B cell (primary cell): Measurements from ENCODE around the gene LMTK3. TPM values are rescaled to one million over a fixed set of nuclear protein-coding genes. Genes with fewer than 3 reads are reported as not detected.

Experiments
- ATAC-seq: fragments of 200-7000 bp; cut with Tn5 transposase; one replicate; pipeline ENCODE4 v1.10.0; 2021; ENCODE audit warnings: low read depth, mild to moderate bottlenecking, moderate number of reproducible peaks, moderate library complexity
- CTCF ChIA-PET: fragments of 350-600 bp; sonication (Branson Sonifier 250); formaldehyde crosslinking; loops from one replicate; lab custom pipeline; 2021; ENCODE audit warnings: antibody characterized with exemption, inconsistent platforms; lab: Charles Lee
- POLR2A ChIA-PET: fragments of 350-600 bp; sonication (Branson Sonifier 250); formaldehyde crosslinking; loops from one replicate; lab custom pipeline; 2021; ENCODE audit warnings: antibody characterized with exemption; lab: Charles Lee
- DNase-seq: peaks from one replicate; pipeline ENCODE4 v3.0.0; 2013
- H2AFZ ChIP-seq: 2 replicates; pipeline ENCODE4 v1.6.1; 2012; ENCODE audit warnings: mild to moderate bottlenecking, low read depth, low read length; ENCODE audit not compliant: insufficient read depth, poor library complexity, severe bottlenecking
- H3K27ac ChIP-seq, 2 donors: 1 replicate in 1 of 2; 2 replicates in 1 of 2; pipeline ENCODE4 v1.5.1; 2012 to 2013; ENCODE audit warnings: low read length in 2 of 2, mild to moderate bottlenecking in 2 of 2, moderate library complexity in 1 of 2
- H3K27me3 ChIP-seq, 4 experiments: fragments of 200-600 bp in 1 of 4; sonication (generic) in 1 of 4; replicated peaks in 1 of 4; 1 replicate in 2 of 4; 2 replicates in 2 of 4; pipeline versions ENCODE4 v1.6.1 to v1.7.0; 2013 to 2016; ENCODE audit warnings: low read length in 3 of 4, mild to moderate bottlenecking in 2 of 4, mixed read lengths in 1 of 4, moderate library complexity in 1 of 4; ENCODE audit not compliant: insufficient read depth in 4 of 4, control insufficient read depth in 3 of 4; ENCODE audit errors: control extremely low read depth in 1 of 4
- H3K36me3 ChIP-seq, 2 experiments: replicated peaks in 1 of 2; 1 replicate in 1 of 2; 2 replicates in 1 of 2; pipeline versions ENCODE4 v1.6.1 to v1.7.1; 2013; ENCODE audit warnings: low read length in 1 of 2; ENCODE audit not compliant: insufficient read depth in 2 of 2, control insufficient read depth in 1 of 2; ENCODE audit errors: control extremely low read depth in 1 of 2, extremely low read depth in 1 of 2
- H3K4me1 ChIP-seq, 2 donors: fragments of 200-600 bp in 1 of 2; sonication (generic) in 1 of 2; 1 replicate in 1 of 2; 2 replicates in 1 of 2; pipeline versions ENCODE4 v1.5.1 to v1.6.1; 2013 to 2017; ENCODE audit warnings: low read length in 2 of 2; ENCODE audit not compliant: control insufficient read depth in 2 of 2, insufficient read depth in 2 of 2
- H3K4me2 ChIP-seq: replicated peaks from 2 replicates; pipeline ENCODE3; 2012; ENCODE audit warnings: mild to moderate bottlenecking, low read depth, low read length; ENCODE audit not compliant: poor library complexity, severe bottlenecking
- H3K4me3 ChIP-seq, 5 experiments: fragments of 200-600 bp in 1 of 5; sonication (generic) in 1 of 5; 1 replicate in 3 of 5; 2 replicates in 2 of 5; pipeline versions ENCODE4 v1.5.1 to v1.7.0; 2011 to 2016; ENCODE audit warnings: low read length in 4 of 5, mild to moderate bottlenecking in 4 of 5, low read depth in 2 of 5, control low read depth in 1 of 5, moderate library complexity in 1 of 5; ENCODE audit not compliant: insufficient read depth in 1 of 5; ENCODE audit errors: control extremely low read depth in 1 of 5, extremely low read depth in 1 of 5
- H3K79me2 ChIP-seq: fragments of 200-600 bp; sonication (generic); one replicate; pipeline ENCODE4 v1.6.0; 2016; ENCODE audit warnings: low read length; ENCODE audit not compliant: control insufficient read depth, insufficient read depth
- H3K9ac ChIP-seq: fragments of 200-600 bp; sonication (generic); 2 replicates; pipeline ENCODE4 v1.6.1; 2017; ENCODE audit warnings: mild to moderate bottlenecking, low read length, moderate library complexity
- H3K9me3 ChIP-seq, 3 donors: one replicate each; pipeline versions ENCODE4 v1.6.1 to v1.7.1; 2013; ENCODE audit warnings: low read length in 2 of 3; ENCODE audit not compliant: control insufficient read depth in 2 of 3, insufficient read depth in 1 of 3; ENCODE audit errors: control extremely low read depth in 1 of 3
- H4K20me1 ChIP-seq: 2 replicates; pipeline ENCODE4 v1.6.0; 2012; ENCODE audit warnings: mild to moderate bottlenecking, low read length; ENCODE audit not compliant: insufficient read depth, control insufficient read depth, poor library complexity, severe bottlenecking
- H3K27ac Mint-ChIP-seq: one replicate; pipeline ENCODE4 v1.8.0; 2021; ENCODE audit warnings: mixed read lengths
- H3K27me3 Mint-ChIP-seq: one replicate; pipeline ENCODE4 v1.8.0; 2021; ENCODE audit warnings: mixed read lengths
- H3K4me1 Mint-ChIP-seq: one replicate; pipeline ENCODE4 v1.8.0; 2021; ENCODE audit warnings: mixed read lengths
- H3K4me3 Mint-ChIP-seq: one replicate; pipeline ENCODE4 v1.8.0; 2021; ENCODE audit warnings: mixed read lengths
- H3K9me3 Mint-ChIP-seq: one replicate; pipeline ENCODE4 v1.8.0; 2022; ENCODE audit warnings: mixed read lengths; ENCODE audit not compliant: insufficient read depth
- EZH2 ChIP-seq: IDR thresholded peaks from 2 replicates; pipeline ENCODE4 v1.6.1; 2012; ENCODE audit warnings: borderline replicate concordance, low read depth, mild to moderate bottlenecking, moderate library complexity, low read length; ENCODE audit not compliant: insufficient read depth, poor library complexity, severe bottlenecking
- WGBS: methylation state at CpG from one replicate; pipeline ENCODE4 v1.1.5; 2013; ENCODE audit warnings: missing lambda C conversion rate; ENCODE audit not compliant: insufficient coverage; 5-methylcytosine and 5-hydroxymethylcytosine counted together
- intact Hi-C: fragments of 100-400 bp; cut with micrococcal nuclease; formaldehyde crosslinking; loops from one replicate; pipeline ENCODE4 v1.10.0; 2022
- polyA plus RNA-seq: library from polyadenylated mRNA; depleted of rRNA; stranded (reverse); fragments of >200 nt; gene quantifications from 2 replicates; pipeline ENCODE4 v1.2.3, GENCODE V29; 2012
- total RNA-seq, 2 donors: library from RNA; stranded (reverse); fragments of 120-200 nt in 1 of 2; gene quantifications; 1 replicate in 1 of 2; 2 replicates in 1 of 2; pipeline versions ENCODE4 v1.2.3 to v1.2.4, GENCODE V29; 2013 to 2022
- TF ChIP-seq, protein P1 (sequence below): fragments of 200-600 bp; IDR thresholded peaks from one replicate; pipeline ENCODE4 v1.8.0; 2022; ENCODE audit warnings: antibody characterized with exemption, mild to moderate bottlenecking

LMTK3 gene
- total and polyA plus RNA-seq, 2 donors (not counting 1 experiment from before 2014, with no cell fraction given): 0.19 to 1.6 TPM

DNA sequence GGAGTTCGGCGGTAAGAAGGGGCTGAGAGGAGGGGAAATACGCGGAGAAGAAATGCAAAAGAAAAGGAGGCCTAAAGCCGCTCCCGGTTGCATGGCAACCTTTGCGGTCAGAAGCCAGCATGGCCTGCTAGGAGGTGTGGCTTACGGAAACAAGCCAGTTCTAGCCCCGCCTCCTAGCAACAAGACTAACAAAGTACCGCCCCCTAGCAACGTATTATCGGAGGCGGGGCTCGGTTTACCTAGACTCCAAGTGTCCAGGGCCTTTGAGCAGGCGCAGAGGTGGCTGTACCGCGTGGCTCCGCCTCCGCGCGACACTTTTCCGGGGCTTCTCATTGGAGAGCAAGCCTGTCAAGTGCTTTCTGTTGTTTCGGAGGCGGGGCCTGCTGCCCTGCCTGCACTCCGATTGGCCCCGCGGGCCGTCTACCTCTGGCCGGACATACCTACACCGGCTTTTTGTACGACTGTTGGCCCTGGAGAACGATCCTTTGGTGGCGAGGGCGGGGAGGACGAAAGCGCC, 42.8 kb downstream of the LMTK3 start:
- no peaks in the 10 kb centered on the region for H3K9me3 ChIP-seq
- peaks cover 11% of the 10 kb centered on the region for H3K79me2 ChIP-seq
- Mint-ChIP-seq H3K9me3 (no peaks in the 10 kb centered on the region), H3K4me1 (peaks cover 17% of the 10 kb centered on the region), H3K4me3 (peak overlapping the region; percentile 92), H3K27me3 (no peaks in the 10 kb centered on the region), H3K27ac (peak overlapping the region; percentile 89)
- intact Hi-C loops: loop anchor here (1.0 to 2.0 kb wide), 11 partner anchors 22 to 1556 kb away; partner anchors contain the start of genes AP2A1, GRWD1, KDELR1 and RPL18
- POLR2A ChIA-PET: no interaction called here
- WGBS: under 1% methylated on average over 33 of the region's 36 CpGs
- H3K9ac ChIP-seq: peak overlapping the region; percentile 74
- peaks cover 2 to 31% of the 10 kb centered on the region in 2 experiments for H3K36me3 ChIP-seq
- ATAC-seq (peak; percentile 87), DNase-seq (peak; percentile 100)
- peak overlapping the region; percentile 81 for H3K4me2 ChIP-seq
- peaks cover 11 to 15% of the 10 kb centered on the region in 2 donors for H3K4me1 ChIP-seq
- CTCF ChIA-PET: interaction anchor here (1.0 to 1.9 kb wide), 2 partner anchors 21 to 39 kb away, joined by 3 to 5 read pairs; no protein-coding TSS in a partner anchor
- no peak for TF ChIP-seq EZH2
- TF ChIP-seq, protein P1, sequence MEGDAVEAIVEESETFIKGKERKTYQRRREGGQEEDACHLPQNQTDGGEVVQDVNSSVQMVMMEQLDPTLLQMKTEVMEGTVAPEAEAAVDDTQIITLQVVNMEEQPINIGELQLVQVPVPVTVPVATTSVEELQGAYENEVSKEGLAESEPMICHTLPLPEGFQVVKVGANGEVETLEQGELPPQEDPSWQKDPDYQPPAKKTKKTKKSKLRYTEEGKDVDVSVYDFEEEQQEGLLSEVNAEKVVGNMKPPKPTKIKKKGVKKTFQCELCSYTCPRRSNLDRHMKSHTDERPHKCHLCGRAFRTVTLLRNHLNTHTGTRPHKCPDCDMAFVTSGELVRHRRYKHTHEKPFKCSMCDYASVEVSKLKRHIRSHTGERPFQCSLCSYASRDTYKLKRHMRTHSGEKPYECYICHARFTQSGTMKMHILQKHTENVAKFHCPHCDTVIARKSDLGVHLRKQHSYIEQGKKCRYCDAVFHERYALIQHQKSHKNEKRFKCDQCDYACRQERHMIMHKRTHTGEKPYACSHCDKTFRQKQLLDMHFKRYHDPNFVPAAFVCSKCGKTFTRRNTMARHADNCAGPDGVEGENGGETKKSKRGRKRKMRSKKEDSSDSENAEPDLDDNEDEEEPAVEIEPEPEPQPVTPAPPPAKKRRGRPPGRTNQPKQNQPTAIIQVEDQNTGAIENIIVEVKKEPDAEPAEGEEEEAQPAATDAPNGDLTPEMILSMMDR: no peak
- H3K4me3 ChIP-seq: peak overlapping the region; percentile 8 to 90 (median 83)
- peaks cover 9% of the 10 kb centered on the region for H4K20me1 ChIP-seq
- H2AFZ ChIP-seq: peak overlapping the region; percentile 85
- H3K27ac ChIP-seq: peak overlapping the region; percentile 52 to 84
- H3K27me3 ChIP-seq: peaks cover 0 to 3% (median 0%) of the 10 kb centered on the region in 4 experiments
